ENCODE data around the gene C6orf15.

- TF ChIP-seq CTCF (IDR thresholded peaks at IDR 0.05; ENCODE audit: low read depth, low read length, poor library complexity, severe bottlenecking) (no peak), EZH2phosphoT487 (IDR thresholded peaks at IDR 0.05; ENCODE audit: borderline replicate concordance, low read length) (no peak)
Observed at GRCh38 chr6:31075528-31075927, 36.8 kb downstream of the C6orf15 start.
